Motor neuron (in vitro differentiated cells): Measurements from ENCODE around the gene ZNF468. TPM values are rescaled to one million over a fixed set of nuclear protein-coding genes. Genes with fewer than 3 reads are reported as not detected.
"Not testable (repeated sequence)": the region's sequence is repeated elsewhere in the genome, so short reads cannot be mapped to it uniquely, and the experiment has no call there.

ENCODE experiments used
- ATAC-seq, 8 experiments: fragments of 200-7000 bp; cut with Tn5 transposase; replicated peaks in 6 of 8; 2 replicates each; pipeline ENCODE4 v1.8.0; 2021; ENCODE audit warnings: mild to moderate bottlenecking in 8 of 8, moderate library complexity in 8 of 8
- H3K27ac ChIP-seq, 2 donors: fragments of 250-450 bp; sonication (Bioruptor Pico); 2 replicates each; pipeline ENCODE4 v1.9.0; 2021; ENCODE audit warnings: antibody characterized with exemption in 2 of 2, mild to moderate bottlenecking in 2 of 2, moderate library complexity in 1 of 2
- H3K4me1 ChIP-seq, 2 donors: fragments of 250-450 bp; sonication (Bioruptor Pico); replicated peaks in 1 of 2; 2 replicates each; pipeline ENCODE4 v1.6.1; 2021; ENCODE audit warnings: antibody characterized with exemption in 2 of 2, mild to moderate bottlenecking in 2 of 2, moderate library complexity in 1 of 2
- H3K4me3 ChIP-seq, 5 donors: fragments of 250-450 bp; sonication (Bioruptor Pico); 2 replicates each; pipeline ENCODE4 v1.9.0; 2021; ENCODE audit warnings: antibody characterized with exemption in 5 of 5, mild to moderate bottlenecking in 5 of 5, moderate library complexity in 4 of 5
- WGBS, 10 experiments: fragments of 450-650 bp; shearing (Covaris generic); methylation state at CpG; one replicate each; pipeline ENCODE4 v1.0.0; 2022; 5-methylcytosine and 5-hydroxymethylcytosine counted together
- in situ Hi-C, 9 experiments: fragments of 400-800 bp; cut with MboI; loops; one replicate each; pipeline ENCODE4 v1.15.0; 2021; ENCODE audit warnings: low sequenced_read_pairs in 9 of 9, low pct_unique_long_range_greater_than_20kb in 2 of 9; ENCODE audit not compliant: unreplicated experiment in 9 of 9
- total RNA-seq, 8 experiments: library from RNA; unstranded; fragments of 300-600 nt; gene quantifications; 2 replicates each; pipeline versions ENCODE4 v1.2.3 to v1.2.4, GENCODE V29; 2022

The ZNF468 gene
- total RNA-seq = 10 to 100 TPM in 7 of 8 experiments, 1 to 10 TPM in 1; 8.2 to 29.5 (median 20.1) TPM

DNA sequence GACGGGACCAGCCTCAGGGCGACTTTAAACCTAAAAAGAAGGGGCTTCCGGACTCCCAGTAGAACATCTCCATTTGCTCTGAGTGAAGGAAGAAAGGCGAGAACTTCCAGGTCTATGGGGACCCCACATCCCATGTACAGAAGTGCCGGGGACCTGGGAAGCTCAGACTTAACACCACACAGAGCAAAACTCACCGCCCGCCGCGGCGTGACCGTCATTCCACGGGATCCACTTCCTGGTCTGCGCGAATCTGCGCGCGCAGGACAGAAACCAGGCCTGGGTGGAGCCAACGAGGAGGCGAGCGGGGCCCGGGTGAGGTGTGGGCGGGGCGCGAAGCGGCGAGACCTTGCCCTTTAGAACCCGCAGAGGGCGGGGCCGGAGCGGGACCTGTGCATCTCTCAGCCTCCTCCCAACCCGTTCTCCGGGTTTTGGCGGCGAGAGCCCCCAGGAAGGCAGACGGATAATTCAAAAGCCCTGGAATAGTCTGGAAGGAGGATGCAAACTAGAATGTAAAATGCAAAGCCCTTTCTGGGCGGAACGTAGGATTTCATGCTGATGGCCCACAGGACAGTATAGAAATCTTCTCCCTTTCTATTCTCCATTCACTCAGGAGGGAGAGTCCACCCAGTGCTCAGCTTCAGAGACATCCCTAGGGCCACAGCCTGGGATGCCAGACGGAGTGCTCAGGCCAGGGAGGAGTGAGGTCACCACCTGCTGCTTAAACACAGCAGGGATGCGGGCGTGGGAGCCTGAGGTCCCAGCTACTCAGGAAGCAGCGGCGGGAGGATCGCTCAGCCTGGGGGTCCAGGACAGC is at the start of gene ZNF468:
TSS of gene ZNF468 (minus strand) at position 242 of the 814 bp plus-strand sequence. CDS start 3,347 bp downstream, outside the sequence.
- peak; percentile 97 to 99 (median 98) for ATAC-seq
- Histone ChIP-seq H3K4me3 (peak within 1 kb of the TSS; percentile 45 to 68 (median 61)), H3K27ac (peak within 1 kb of the TSS in 1 of 2 donors; percentile 23)
- in situ Hi-C loops, H3K4me1 ChIP-seq: not testable (repeated sequence)
- 0 to 20% (median 0%) methylated on average over 1 to 14 of the region's 43 CpGs; no CpG with 5 or more reads in 4 of the 10 experiments for WGBS, 10 experiments

DNA sequence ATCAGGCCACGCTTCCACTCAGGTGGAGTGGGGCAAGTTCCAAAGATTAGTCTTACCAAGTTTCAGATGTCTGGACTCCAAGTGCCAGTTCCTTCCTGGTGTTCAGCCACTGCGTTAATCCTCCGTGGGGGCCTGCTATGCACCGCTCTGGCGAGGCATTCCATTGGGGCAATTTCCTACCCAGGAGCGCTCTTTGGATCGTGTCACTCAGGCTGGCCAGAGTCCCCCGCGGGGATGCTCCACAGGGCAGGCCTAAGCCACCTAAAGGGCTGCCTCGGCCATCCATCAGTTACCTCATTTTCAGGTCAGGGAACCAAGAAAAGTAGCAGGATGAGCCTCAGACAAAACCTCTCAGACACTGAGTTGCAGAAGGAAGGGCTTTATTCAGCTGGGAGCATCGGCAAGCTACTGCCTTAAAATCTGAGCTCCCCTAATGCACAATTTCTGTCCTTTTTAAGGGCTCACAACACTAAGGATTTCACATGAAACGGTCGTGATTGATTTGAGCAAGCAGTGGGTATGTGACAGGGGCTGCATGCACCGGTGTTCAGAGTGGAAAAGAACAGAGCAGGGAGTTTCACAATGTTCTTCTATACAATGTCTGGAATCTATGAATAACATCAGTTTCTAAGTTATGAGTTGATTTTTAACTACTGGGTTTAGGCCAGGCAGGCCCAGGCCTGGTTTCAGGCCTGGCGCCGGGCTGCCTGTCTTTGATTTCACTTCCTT is 46.8 kb upstream of the ZNF468 start:
- H3K27ac ChIP-seq, in situ Hi-C loops, H3K4me1 ChIP-seq, H3K4me3 ChIP-seq, ATAC-seq: not testable (repeated sequence)
- WGBS, 10 experiments = 20 to 100% (median 86%) methylated on average over 1 to 9 of the region's 16 CpGs; no CpG with 5 or more reads in 3 of the 10 experiments

DNA sequence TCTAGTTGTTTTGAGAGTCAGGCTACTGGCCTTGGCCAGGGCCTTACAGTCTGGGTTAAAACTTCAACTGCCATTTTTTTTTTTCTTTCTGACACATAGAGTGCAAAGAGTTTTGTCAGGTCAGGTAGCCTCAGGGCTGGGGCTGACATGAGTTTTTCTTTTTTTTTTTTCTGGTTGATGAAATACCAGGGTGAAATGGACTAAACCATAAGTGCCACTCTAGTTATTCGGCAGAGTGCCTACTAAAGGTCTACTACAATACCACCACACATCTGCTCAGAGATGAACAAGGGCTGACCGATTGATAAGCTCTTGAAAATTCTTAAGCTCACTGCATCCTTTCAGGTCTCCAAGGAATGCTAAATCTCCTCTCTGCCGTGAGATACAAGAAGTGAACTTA is 44.4 kb upstream of the ZNF468 start:
- no peak overlapping the region for H3K27ac ChIP-seq
- no peak overlapping the region for H3K4me3 ChIP-seq
- whole genome bisulfite sequencing, 10 experiments = 20 to 100% (median 93%) methylated on average over 1 to 2 of the region's 3 CpGs; no CpG with 5 or more reads in 5 of the 10 experiments
- peaks cover 6 to 11% of the 10 kb centered on the region in 2 donors for H3K4me1 ChIP-seq
- no peak for ATAC-seq
- in situ Hi-C loops = no loop called here

DNA sequence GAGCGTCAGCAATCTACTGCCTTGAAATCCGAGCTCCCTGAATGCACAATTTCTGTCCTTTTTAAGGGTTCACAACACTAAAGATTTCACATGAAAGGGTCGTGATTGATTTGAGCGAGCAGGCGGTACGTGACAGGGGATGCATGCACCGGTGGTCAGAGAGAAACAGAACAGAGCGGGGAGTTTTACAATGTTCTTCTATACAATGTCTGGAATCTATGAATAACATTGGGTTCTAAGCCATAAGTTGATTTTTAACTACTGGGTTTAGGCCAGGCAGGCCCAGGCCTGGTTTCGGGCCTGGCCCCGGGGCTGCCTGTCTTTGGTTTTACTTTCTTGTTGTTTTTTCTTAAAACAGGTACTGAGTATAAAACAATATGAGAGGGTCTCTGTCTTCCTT is 41.2 kb upstream of the ZNF468 start:
- in situ Hi-C loops, ATAC-seq: not testable (repeated sequence)
- Histone ChIP-seq H3K4me3 (peak overlapping the region; percentile 59 to 83 (median 68)), H3K4me1 (peaks cover 11 to 19% of the 10 kb centered on the region in 2 donors), H3K27ac (peak overlapping the region; percentile 62 to 67)
- WGBS, 10 experiments = 0 to 93% (median 47%) methylated on average over 1 to 9 of the region's 10 CpGs; no CpG with 5 or more reads in 1 of the 10 experiments

DNA sequence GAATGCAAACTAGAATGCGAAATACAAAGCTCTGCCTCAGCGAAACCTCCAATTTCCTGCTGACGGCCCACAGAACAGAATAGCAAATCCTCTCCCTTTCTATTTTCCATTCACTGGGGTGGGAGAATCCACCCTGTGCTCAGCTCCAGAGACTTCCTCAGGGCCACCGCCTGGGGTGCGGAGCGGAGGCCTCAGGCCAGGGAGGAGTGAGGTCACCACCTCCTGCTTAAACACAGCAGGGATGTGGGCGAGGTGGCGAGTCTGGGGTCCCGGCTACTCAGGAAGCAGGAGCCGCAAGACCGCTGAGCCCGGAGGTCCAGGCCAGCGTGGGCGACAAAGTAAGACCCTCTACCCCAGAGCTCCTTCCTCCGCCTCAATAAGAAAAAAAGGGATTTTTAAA is 40.7 kb upstream of the ZNF468 start:
- H3K4me3 ChIP-seq = peak overlapping the region; percentile 59 to 83 (median 68)
- H3K4me1 ChIP-seq = peaks cover 11 to 19% of the 10 kb centered on the region in 2 donors
- 5 to 70% (median 27%) methylated on average over 2 to 12 of the region's 15 CpGs; no CpG with 5 or more reads in 5 of the 10 experiments for WGBS, 10 experiments
- in situ Hi-C loops = no loop called here
- peak overlapping the region; percentile 62 to 67 for H3K27ac ChIP-seq
- peak in 6 of 8 experiments; percentile 1 to 67 (median 54) for ATAC-seq

DNA sequence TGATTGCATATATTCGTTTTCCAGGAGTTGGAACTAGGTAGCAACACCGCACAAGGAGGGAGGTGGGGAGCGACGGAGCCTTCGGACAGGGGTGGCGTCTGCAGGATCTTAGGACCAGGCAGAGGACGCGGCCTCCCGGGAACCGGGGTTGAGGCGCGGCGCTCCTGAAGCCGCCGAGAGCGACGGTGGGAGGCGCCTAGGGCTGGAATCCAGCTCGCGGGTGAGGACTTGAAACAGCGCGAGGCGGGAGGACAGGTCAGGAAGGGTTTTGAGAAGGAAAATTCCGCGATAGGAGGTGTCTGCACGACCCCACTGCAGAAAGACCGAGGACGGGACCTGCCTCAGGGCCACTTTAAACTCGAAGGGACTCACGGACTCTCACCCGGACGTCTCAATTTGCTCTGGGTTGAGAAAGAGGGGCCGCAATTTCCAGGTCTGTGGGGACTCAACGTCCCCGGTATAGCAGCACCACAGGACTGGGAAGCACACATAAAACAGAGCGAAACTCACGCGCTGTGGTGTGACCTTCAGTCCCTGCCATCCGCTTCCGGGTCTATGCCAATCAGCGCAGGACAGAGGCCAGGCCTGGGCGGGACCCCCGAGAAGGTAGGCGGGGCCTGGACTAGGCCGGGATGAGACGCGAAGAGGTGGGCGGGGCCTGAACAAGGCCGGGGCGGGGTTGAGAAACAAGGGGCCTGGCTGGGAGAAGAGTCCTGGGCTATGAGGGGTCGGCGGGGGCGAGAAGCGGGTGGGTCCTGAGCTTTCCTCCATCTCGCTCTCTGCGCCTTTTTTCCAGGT is 39.9 kb upstream of the ZNF468 start, which contains the start of gene ZNF320:
TSS of gene ZNF320 (minus strand) at position 498 of the 798 bp plus-strand sequence. CDS start 7,380 bp downstream, outside the sequence.
- in situ Hi-C loops = no loop called here
- Histone ChIP-seq H3K4me1 (peaks cover 11 to 19% of the 10 kb centered on the region in 2 donors), H3K4me3 (peak within 1 kb of the TSS; percentile 59 to 83 (median 68)), H3K27ac (peak within 1 kb of the TSS; percentile 74 to 84)
- ATAC-seq = peak; percentile 91 to 99 (median 98)
- 0 to 10% (median 2%) methylated on average over 1 to 20 of the region's 56 CpGs; no CpG with 5 or more reads in 4 of the 10 experiments for WGBS, 10 experiments

DNA sequence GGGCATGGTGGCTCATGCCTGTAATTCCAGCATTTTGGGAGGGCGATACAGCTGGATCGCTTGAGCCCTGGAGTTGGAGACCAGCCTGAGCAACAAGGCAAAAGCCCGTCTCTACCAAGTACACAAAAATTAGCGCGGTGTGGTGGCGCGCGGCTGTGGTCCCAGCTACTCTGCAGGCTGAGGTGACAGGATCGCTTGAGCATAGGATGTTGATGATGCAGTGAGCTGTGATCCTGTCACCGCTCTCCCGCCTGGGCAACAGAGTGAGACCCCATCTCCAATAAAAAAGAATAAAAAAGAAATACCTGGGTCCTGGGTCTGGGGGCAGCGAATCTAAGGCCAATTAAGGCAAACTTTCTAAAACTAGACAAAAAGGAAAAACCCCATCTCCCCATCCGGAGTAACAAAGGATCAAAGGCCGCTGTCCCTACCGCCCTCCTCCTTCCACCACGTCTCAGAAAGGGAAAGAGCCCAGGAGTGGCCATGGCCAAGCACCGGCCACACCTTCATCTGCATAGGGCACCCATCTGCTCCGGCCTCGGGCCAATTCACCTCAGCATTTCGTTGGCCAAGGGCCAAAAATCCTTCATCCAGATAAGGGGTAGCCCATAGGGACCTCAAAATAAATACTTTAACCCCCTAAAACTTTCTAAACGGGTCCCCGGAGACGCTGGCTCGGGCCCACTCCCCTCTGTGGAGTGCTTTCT is 39.2 kb upstream of the ZNF468 start:
- ATAC-seq = peak in 3 of 8 experiments; percentile 46 to 69 (median 52)
- Histone ChIP-seq H3K27ac (peak overlapping the region; percentile 74 to 84), H3K4me3 (peak overlapping the region; percentile 59 to 83 (median 68)), H3K4me1 (peaks cover 11 to 19% of the 10 kb centered on the region in 2 donors)
- WGBS, 10 experiments = 0 to 88% (median 33%) methylated on average over 1 to 9 of the region's 24 CpGs; no CpG with 5 or more reads in 1 of the 10 experiments
- in situ Hi-C loops = no loop called here

DNA sequence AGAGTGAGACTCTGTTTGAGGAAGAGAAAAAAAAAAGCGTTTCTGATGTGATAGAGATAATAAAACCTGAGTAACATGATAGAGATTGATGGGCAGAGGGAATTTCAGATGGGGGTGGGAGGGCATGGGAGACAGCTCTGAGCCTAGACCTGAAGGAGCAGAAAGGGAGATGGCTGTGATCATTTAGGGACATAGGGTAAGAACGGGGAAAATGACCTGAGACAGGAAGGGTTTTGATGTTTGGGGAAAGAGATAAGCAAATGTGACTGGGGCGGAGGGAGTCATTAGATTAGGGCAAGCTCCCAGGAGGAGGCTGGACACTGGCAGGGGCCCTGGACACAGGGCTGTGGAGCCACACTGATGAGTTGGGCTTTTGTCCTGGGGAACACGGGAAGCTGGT is 33.9 kb upstream of the ZNF468 start:
- in situ Hi-C loops = no loop called here
- no peak for ATAC-seq
- WGBS, 10 experiments = 25 to 88% (median 59%) methylated on average over 1 to 3 of the region's 4 CpGs; no CpG with 5 or more reads in 4 of the 10 experiments
- no peak overlapping the region for H3K27ac ChIP-seq
- H3K4me1 ChIP-seq = peaks cover 4 to 6% of the 10 kb centered on the region in 2 donors
- no peak overlapping the region for H3K4me3 ChIP-seq

DNA sequence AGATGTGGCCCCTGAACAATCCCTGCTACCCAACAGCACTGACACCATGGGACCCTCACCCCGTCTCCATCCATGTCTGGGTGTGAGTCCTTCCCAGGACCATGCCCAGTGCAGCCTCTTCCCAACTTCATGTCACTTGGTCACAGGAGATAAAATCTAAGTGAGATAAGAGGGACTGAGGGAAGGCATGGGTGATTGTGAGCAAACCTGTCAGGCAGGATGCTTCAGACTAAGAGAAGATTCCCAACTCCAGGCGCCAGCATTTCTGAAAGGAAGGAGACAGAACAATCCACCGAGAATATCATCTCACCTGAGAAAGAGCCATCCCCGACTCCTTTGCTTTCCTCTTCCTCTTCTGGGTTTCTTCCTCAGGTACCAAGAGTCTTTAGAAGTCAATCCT is 32.5 kb upstream of the ZNF468 start:
- Histone ChIP-seq H3K27ac (no peak overlapping the region), H3K4me3 (no peak overlapping the region), H3K4me1 (no peaks in the 10 kb centered on the region)
- no peak for ATAC-seq
- 83 to 100% (median 100%) methylated on average over 1 to 3 of the region's 4 CpGs; no CpG with 5 or more reads in 4 of the 10 experiments for WGBS, 10 experiments
- in situ Hi-C loops = no loop called here

DNA sequence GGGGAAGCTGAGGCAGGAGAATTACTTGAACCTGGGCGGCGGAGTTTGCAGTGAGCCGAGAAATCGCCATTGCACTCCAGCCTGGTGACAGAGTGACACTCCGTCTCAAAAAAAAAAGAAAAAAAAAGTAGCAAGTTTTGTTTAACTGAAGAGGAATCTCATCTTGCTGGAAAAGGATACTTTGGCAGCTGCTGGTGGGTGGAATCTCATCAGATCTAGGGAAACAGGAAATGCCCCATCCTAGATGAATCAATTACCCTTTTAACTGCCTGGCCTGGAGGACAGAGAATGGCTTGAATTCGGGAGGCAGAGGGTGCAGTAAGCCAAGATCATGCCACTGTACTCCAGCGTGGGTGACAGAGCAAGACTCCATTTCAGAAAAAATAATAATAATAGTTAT is 31.7 kb upstream of the ZNF468 start:
- ATAC-seq = no peak
- H3K27ac ChIP-seq = no peak overlapping the region
- no peak overlapping the region for H3K4me3 ChIP-seq
- no peaks in the 10 kb centered on the region for H3K4me1 ChIP-seq
- WGBS, 10 experiments = 66 to 100% (median 89%) methylated on average over 1 to 7 of the region's 7 CpGs; no CpG with 5 or more reads in 1 of the 10 experiments
- in situ Hi-C loops = no loop called here

DNA sequence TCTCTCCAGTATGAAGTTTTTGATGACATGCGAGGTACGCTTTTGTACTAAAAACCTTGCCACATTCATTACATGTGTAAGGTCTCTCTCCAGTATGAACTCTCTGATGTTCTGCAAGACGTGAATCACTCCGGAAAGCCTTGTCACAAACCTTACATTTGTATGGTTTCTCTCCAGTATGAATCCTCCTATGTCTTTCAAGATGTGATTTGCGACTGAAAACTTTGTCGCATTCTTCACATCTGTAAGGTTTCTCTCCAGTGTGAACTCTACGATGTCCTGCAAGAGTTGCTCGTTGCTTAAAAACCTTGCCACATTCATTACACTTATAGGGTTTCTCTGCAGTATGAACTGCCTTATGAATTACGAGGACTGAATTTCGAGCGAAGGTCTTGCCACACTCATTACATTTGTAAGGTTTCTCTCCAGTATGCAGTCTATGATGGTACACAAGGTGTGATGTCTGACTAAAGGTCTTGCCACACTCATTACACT is 23.5 kb upstream of the ZNF468 start:
- WGBS, 10 experiments = 74 to 100% (median 91%) methylated on average over 2 to 11 of the region's 11 CpGs
- no peak for ATAC-seq
- H3K4me1 ChIP-seq = no peaks in the 10 kb centered on the region
- in situ Hi-C loops = no loop called here
- H3K27ac ChIP-seq = no peak overlapping the region
- no peak overlapping the region for H3K4me3 ChIP-seq
